PC-9 (cell line): ENCODE results near the gene SHISA9. TPM values are rescaled to one million over a fixed set of nuclear protein-coding genes. Genes with fewer than 3 reads are reported as not detected.

Experiments used
- BruUV-seq: library from RNA; stranded (reverse); fragments of 400-500 nt; replicated peaks from 2 replicates; lab custom pipeline; 2021; lab: Mats Ljungman, UMichigan
- CTCF ChIA-PET: fragments of 300-600 bp; sonication (Branson Sonifier 250); formaldehyde crosslinking; loops from one replicate; lab custom pipeline; 2022; ENCODE audit warnings: antibody characterized with exemption; lab: Charles Lee
- POLR2A ChIA-PET: fragments of 300-600 bp; sonication (Branson Sonifier 250); formaldehyde crosslinking; loops from one replicate; lab custom pipeline; 2022; ENCODE audit warnings: antibody characterized with exemption; ENCODE audit not compliant: unreplicated experiment; lab: Charles Lee
- DNase-seq, 2 experiments: peaks; one replicate each; pipeline versions ENCODE4 v3.0.0 to v3.0.0-alpha.2; 2015 to 2022; ENCODE audit warnings: mixed read lengths in 1 of 2
- H2AFZ ChIP-seq: fragments of 200-600 bp; sonication (generic); 2 replicates; pipeline ENCODE4 v1.8.1; 2017; ENCODE audit warnings: antibody characterized with exemption
- H3F3A ChIP-seq: fragments of 200-600 bp; sonication (generic); 2 replicates; pipeline ENCODE4 v1.8.1; 2017; ENCODE audit warnings: antibody characterized with exemption, mild to moderate bottlenecking, low read depth; ENCODE audit not compliant: insufficient read depth
- H3K27ac ChIP-seq: fragments of 200-600 bp; sonication (generic); 2 replicates; pipeline ENCODE4 v1.6.1; 2016; ENCODE audit warnings: mixed run types
- H3K27me3 ChIP-seq: fragments of 200-600 bp; sonication (generic); 2 replicates; pipeline ENCODE4 v1.6.1; 2016; ENCODE audit warnings: low read depth, mixed run types; ENCODE audit not compliant: insufficient read depth
- H3K36me3 ChIP-seq: fragments of 200-600 bp; sonication (generic); 2 replicates; pipeline ENCODE4 v1.6.1; 2016; ENCODE audit warnings: low read depth, mixed run types
- H3K4me1 ChIP-seq: fragments of 200-600 bp; sonication (generic); replicated peaks from 2 replicates; pipeline ENCODE4 v1.6.1; 2016; ENCODE audit warnings: mixed run types; ENCODE audit not compliant: insufficient read depth
- H3K4me2 ChIP-seq: fragments of 200-600 bp; sonication (generic); 2 replicates; pipeline ENCODE4 v1.6.1; 2017; ENCODE audit warnings: mixed run types
- H3K4me3 ChIP-seq: fragments of 200-600 bp; sonication (generic); 2 replicates; pipeline ENCODE4 v1.6.1; 2016; ENCODE audit warnings: mixed run types
- H3K79me2 ChIP-seq: fragments of 200-600 bp; sonication (generic); 2 replicates; pipeline ENCODE4 v1.6.1; 2017; ENCODE audit warnings: low read depth, mixed run types
- H3K9me2 ChIP-seq: fragments of 200-600 bp; sonication (generic); 2 replicates; pipeline ENCODE4 v1.8.1; 2017; ENCODE audit warnings: mild to moderate bottlenecking; ENCODE audit not compliant: insufficient read depth
- H3K9me3 ChIP-seq: fragments of 200-600 bp; sonication (generic); 2 replicates; pipeline ENCODE4 v1.8.1; 2016; ENCODE audit warnings: low read depth; ENCODE audit not compliant: insufficient read depth
- H4K20me1 ChIP-seq: fragments of 200-600 bp; sonication (generic); 2 replicates; pipeline ENCODE4 v1.8.1; 2017; ENCODE audit not compliant: insufficient read depth
- CTCF ChIP-seq: fragments of 200-600 bp; sonication (generic); conservative IDR thresholded peaks from 2 replicates; pipeline ENCODE4 v1.6.1; 2017; ENCODE audit warnings: mixed run types, antibody characterized with exemption, mild to moderate bottlenecking, moderate library complexity
- EZH2 ChIP-seq: fragments of 200-600 bp; sonication (generic); IDR thresholded peaks from 2 replicates; pipeline ENCODE4 v1.8.0; 2017; ENCODE audit warnings: antibody characterized with exemption, low read depth
- intact Hi-C: fragments of 100-400 bp; cut with micrococcal nuclease; formaldehyde crosslinking; loops from one replicate; pipeline ENCODE4 v1.10.0; 2022; ENCODE audit not compliant: unreplicated experiment
- total RNA-seq: library from RNA; stranded (reverse); gene quantifications from 2 replicates; pipeline ENCODE4 v1.2.3, GENCODE V29; 2021

Gene SHISA9
- total RNA-seq, 1 experiment from 2014 or later: 80.5 TPM

GRCh38 chr16:13155377-13155776 is 254.0 kb downstream of the SHISA9 start:
- no peak for DNase-seq
- peaks cover 7% of the 10 kb centered on the region; the same call in 1 of the 2 replicates for H3F3A ChIP-seq
- POLR2A ChIA-PET: interaction anchor here (0.6 kb wide), 1 partner anchor 25 kb away, joined by 8 read pairs; no protein-coding TSS in a partner anchor
- H3K4me3 ChIP-seq: no peak overlapping the region
- CTCF ChIA-PET: no interaction called here
- H2AFZ ChIP-seq: no peak overlapping the region
- TF ChIP-seq CTCF: no peak
- no peak for TF ChIP-seq EZH2
- peaks cover 57% of the 10 kb centered on the region for H4K20me1 ChIP-seq
- intact Hi-C loops: no loop called here
- H3K27ac ChIP-seq: no peak overlapping the region
- no peaks in the 10 kb centered on the region; the same call in 1 of the 2 replicates for H3K36me3 ChIP-seq
- H3K27me3 ChIP-seq: no peaks in the 10 kb centered on the region
- no peaks in the 10 kb centered on the region for H3K4me1 ChIP-seq
- no peak overlapping the region for H3K4me2 ChIP-seq
- no peaks in the 10 kb centered on the region; the same call in 1 of the 2 replicates for H3K9me2 ChIP-seq
- no TSS peak for BruUV-seq
- H3K9me3 ChIP-seq: no peaks in the 10 kb centered on the region
- peaks cover 64% of the 10 kb centered on the region for H3K79me2 ChIP-seq

GRCh38 chr16:13155780-13156179 is 254.4 kb downstream of the SHISA9 start:
- Histone ChIP-seq H3K27ac (no peak overlapping the region), H3K4me3 (no peak overlapping the region), H3K9me2 (no peaks in the 10 kb centered on the region; the same call in 1 of the 2 replicates), H2AFZ (no peak overlapping the region), H3K9me3 (no peaks in the 10 kb centered on the region), H3K4me1 (no peaks in the 10 kb centered on the region), H3K4me2 (no peak overlapping the region), H3K27me3 (no peaks in the 10 kb centered on the region), H3K36me3 (no peaks in the 10 kb centered on the region; the same call in 1 of the 2 replicates), H3F3A (peaks cover 7% of the 10 kb centered on the region; the same call in 1 of the 2 replicates), H3K79me2 (peaks cover 66% of the 10 kb centered on the region), H4K20me1 (peaks cover 57% of the 10 kb centered on the region)
- CTCF ChIA-PET: no interaction called here
- no peak for DNase-seq
- BruUV-seq: no TSS peak
- TF ChIP-seq EZH2 (no peak), CTCF (no peak)
- intact Hi-C loops: no loop called here
- POLR2A ChIA-PET: no interaction called here

- intact Hi-C loops: no loop called here
- Histone ChIP-seq H3K79me2 (peaks cover 70% of the 10 kb centered on the region), H3K27ac (no peak overlapping the region), H3K4me2 (no peak overlapping the region), H4K20me1 (peaks cover 52% of the 10 kb centered on the region), H3K4me1 (no peaks in the 10 kb centered on the region), H3K36me3 (no peaks in the 10 kb centered on the region), H3K9me3 (no peaks in the 10 kb centered on the region), H2AFZ (no peak overlapping the region), H3K27me3 (no peaks in the 10 kb centered on the region), H3K9me2 (no peaks in the 10 kb centered on the region; the same call in 1 of the 2 replicates), H3K4me3 (no peak overlapping the region), H3F3A (0 out of 2 replicates have a peak, but pooled peaks cover 3% of the 10 kb centered on the region)
- ChIA-PET CTCF (no interaction called here), POLR2A (no interaction called here)
- DNase-seq: no peak
- TF ChIP-seq EZH2 (no peak), CTCF (no peak)
- BruUV-seq: no TSS peak
These were observed 255.7 kb downstream of the SHISA9 start for GRCh38 chr16:13157082-13157481.
